Muscle of arm (tissue), 12 donors: ENCODE measurements around the gene TUBGCP2. TPM values are rescaled to one million over a fixed set of nuclear protein-coding genes. Genes with fewer than 3 reads are reported as not detected.
"Not testable (repeated sequence)": the region's sequence is repeated elsewhere in the genome, so short reads cannot be mapped to it uniquely, and the experiment has no call there.

ENCODE experiments used
- DNase-seq: peaks from one replicate; pipeline ENCODE4 v3.0.0-alpha.2; 2013
- polyA plus RNA-seq, 12 donors: library from polyadenylated mRNA; unstranded; fragments of 120-200 nt; gene quantifications; one replicate each; pipeline ENCODE4 v1.2.1, GENCODE V29; 2013; ENCODE audit not compliant: insufficient read length in 12 of 12

TUBGCP2 gene
- polyA plus RNA-seq, 12 donors: 29.5 to 47.3 (median 37.7) TPM; not detected in 1

GRCh38 chr10:133327651-133328357 is 19.1 kb upstream of the TUBGCP2 start:
- DNase-seq: no peak

GRCh38 chr10:133326745-133327650 is 18.3 kb upstream of the TUBGCP2 start:
- no peak for DNase-seq

GRCh38 chr10:133326223-133326551 is 17.5 kb upstream of the TUBGCP2 start:
- no peak for DNase-seq

GRCh38 chr10:133325440-133326222 is 17.0 kb upstream of the TUBGCP2 start:
- DNase-seq: no peak

- DNase-seq: no peak
Observed at GRCh38 chr10:133324857-133325260, 16.2 kb upstream of the TUBGCP2 start.

GRCh38 chr10:133324198-133324792 is 15.6 kb upstream of the TUBGCP2 start:
- no peak for DNase-seq

- DNase-seq: not testable (repeated sequence)
Observed at GRCh38 chr10:133322064-133322709, 13.5 kb upstream of the TUBGCP2 start.

- not testable (repeated sequence) for DNase-seq
Observed at GRCh38 chr10:133320852-133321422, 12.3 kb upstream of the TUBGCP2 start.

GRCh38 chr10:133318494-133319127 is 9.9 kb upstream of the TUBGCP2 start:
- no peak for DNase-seq

- no peak for DNase-seq
Observed at GRCh38 chr10:133316732-133317131, 8.1 kb upstream of the TUBGCP2 start.

- DNase-seq: no peak
Observed at GRCh38 chr10:133316266-133316665, 7.6 kb upstream of the TUBGCP2 start.

- DNase-seq: no peak
Observed at GRCh38 chr10:133315847-133316246, 7.2 kb upstream of the TUBGCP2 start.

GRCh38 chr10:133314911-133315310 is 6.2 kb upstream of the TUBGCP2 start:
- no peak for DNase-seq

- DNase-seq: no peak
Observed at GRCh38 chr10:133313192-133313591, 4.5 kb upstream of the TUBGCP2 start.

GRCh38 chr10:133312769-133313145 is 4.1 kb upstream of the TUBGCP2 start:
- no peak for DNase-seq

GRCh38 chr10:133312016-133312768 is 3.5 kb upstream of the TUBGCP2 start:
- no peak for DNase-seq

- no peak for DNase-seq
Observed at GRCh38 chr10:133311570-133311969, 2.9 kb upstream of the TUBGCP2 start.

GRCh38 chr10:133310789-133311188 is 2.1 kb upstream of the TUBGCP2 start:
- DNase-seq: no peak

GRCh38 chr10:133310399-133310755 is 1.7 kb upstream of the TUBGCP2 start:
- no peak for DNase-seq
